Bronchial epithelial cell (primary cell): Measurements from ENCODE around the gene FKRP. TPM values are rescaled to one million over a fixed set of nuclear protein-coding genes. Genes with fewer than 3 reads are reported as not detected.

Experiments
- DNase-seq: peaks from one replicate; pipeline ENCODE4 v3.0.0-alpha.2; 2010; ENCODE audit warnings: low read depth
- FAIRE-seq: peaks from 2 replicates; lab custom pipeline; 2011; peaks lifted over from hg19 to GRCh38; lab: Jason Lieb, UNC
- H3K27me3 ChIP-seq: 2 replicates; pipeline ENCODE4 v1.5.1; 2011; ENCODE audit warnings: low read length; ENCODE audit not compliant: control insufficient read depth, insufficient read depth
- H3K36me3 ChIP-seq: 2 replicates; pipeline ENCODE4 v1.5.1; 2011; ENCODE audit warnings: low read length; ENCODE audit not compliant: control insufficient read depth, insufficient read depth
- H3K4me3 ChIP-seq: 2 replicates; pipeline ENCODE4 v1.5.1; 2011; ENCODE audit warnings: mild to moderate bottlenecking, low read depth, low read length, control low read depth
- CTCF ChIP-seq: IDR thresholded peaks from 2 replicates; pipeline ENCODE4 v1.5.1; 2011; ENCODE audit warnings: mild to moderate bottlenecking, moderate library complexity, low read length, control low read depth, inconsistent platforms; ENCODE audit not compliant: insufficient read depth, severe bottlenecking
- total RNA-seq: library from RNA; depleted of rRNA; stranded (reverse); fragments of >200 nt; gene quantifications from 2 replicates; pipeline ENCODE4 v1.2.1, GENCODE V29; 2014

The FKRP gene
- total RNA-seq, 1 donor from 2014 or later: 5.8 TPM

GRCh38 chr19:46728693-46729339 is 17.0 kb upstream of the FKRP start:
- no peaks in the 10 kb centered on the region for H3K27me3 ChIP-seq
- H3K4me3 ChIP-seq: no peak overlapping the region
- FAIRE-seq (peak; percentile 18), DNase-seq (peak; percentile 23)
- peak; percentile 97 for TF ChIP-seq CTCF
- H3K36me3 ChIP-seq: peaks cover 69% of the 10 kb centered on the region

GRCh38 chr19:46729696-46730095 is 16.2 kb upstream of the FKRP start:
- FAIRE-seq: no peak
- no peak for TF ChIP-seq CTCF
- no peak for DNase-seq
- no peaks in the 10 kb centered on the region for H3K27me3 ChIP-seq
- H3K4me3 ChIP-seq: no peak overlapping the region
- H3K36me3 ChIP-seq: peaks cover 66% of the 10 kb centered on the region

GRCh38 chr19:46730187-46730586 is 15.7 kb upstream of the FKRP start:
- Histone ChIP-seq H3K27me3 (no peaks in the 10 kb centered on the region), H3K36me3 (peaks cover 62% of the 10 kb centered on the region), H3K4me3 (no peak overlapping the region)
- DNase-seq (no peak), FAIRE-seq (no peak)
- no peak for TF ChIP-seq CTCF

- H3K4me3 ChIP-seq: no peak overlapping the region
- TF ChIP-seq CTCF: no peak
- DNase-seq (no peak), FAIRE-seq (no peak)
- H3K27me3 ChIP-seq: no peaks in the 10 kb centered on the region
- peaks cover 59% of the 10 kb centered on the region for H3K36me3 ChIP-seq
These were observed 15.3 kb upstream of the FKRP start for GRCh38 chr19:46730595-46730994.

- FAIRE-seq (peak; percentile 97), DNase-seq (peak; percentile 83)
- Histone ChIP-seq H3K27me3 (no peaks in the 10 kb centered on the region), H3K4me3 (no peak overlapping the region), H3K36me3 (peaks cover 55% of the 10 kb centered on the region)
- no peak for TF ChIP-seq CTCF
These were observed 14.8 kb upstream of the FKRP start for GRCh38 chr19:46731007-46731501.

GRCh38 chr19:46731584-46731983 is 14.3 kb upstream of the FKRP start:
- H3K4me3 ChIP-seq: no peak overlapping the region
- peak; percentile 23 for FAIRE-seq

More at GRCh38 chr19:46731584-46731983, 14.3 kb upstream of the FKRP start:
- TF ChIP-seq CTCF: no peak
- Histone ChIP-seq H3K27me3 (no peaks in the 10 kb centered on the region), H3K36me3 (peaks cover 54% of the 10 kb centered on the region)
- no peak for DNase-seq
